Ascending aorta (tissue), 2 donors: ENCODE results near the gene MARK2. TPM values are rescaled to one million over a fixed set of nuclear protein-coding genes. Genes with fewer than 3 reads are reported as not detected.

Experiments used
- DNase-seq, 2 donors: peaks; one replicate each; pipeline ENCODE4 v3.0.0-alpha.2; 2019; ENCODE audit warnings: low spot score in 2 of 2
- H3K27ac ChIP-seq, 2 donors: fragments of 200-600 bp; sonication (generic); one replicate each; pipeline ENCODE4 v1.5.1; 2016 to 2017; ENCODE audit warnings: mild to moderate bottlenecking in 1 of 2
- H3K27me3 ChIP-seq: fragments of 200-600 bp; sonication (generic); one replicate; pipeline ENCODE4 v1.5.1; 2017
- H3K36me3 ChIP-seq, 2 donors: fragments of 200-600 bp; sonication (generic); one replicate each; pipeline ENCODE4 v1.5.1; 2016
- H3K4me1 ChIP-seq, 2 donors: fragments of 200-600 bp; sonication (generic); one replicate each; pipeline ENCODE4 v1.5.1; 2016 to 2017; ENCODE audit warnings: mild to moderate bottlenecking in 1 of 2
- H3K4me3 ChIP-seq, 2 donors: fragments of 200-600 bp; sonication (generic); one replicate each; pipeline ENCODE4 v1.5.1; 2016 to 2017; ENCODE audit warnings: mild to moderate bottlenecking in 1 of 2
- H3K9me3 ChIP-seq, 2 donors: fragments of 200-600 bp; sonication (generic); one replicate each; pipeline ENCODE4 v1.5.1; 2016
- intact Hi-C: fragments of 100-400 bp; cut with DNase I; formaldehyde crosslinking; loops from one replicate; pipeline ENCODE4 v1.15.1; 2023
- total RNA-seq: library from RNA; depleted of rRNA; stranded (reverse); fragments of >200 nt; gene quantifications from one replicate; pipeline ENCODE4 v1.1.0, GENCODE V29; 2016
- TF ChIP-seq, protein P1 (sequence below), 3 experiments: fragments of 200-600 bp in 2 of 3; fragments of 450-650 bp in 1 of 3; sonication (generic) in 2 of 3; IDR thresholded peaks; one replicate each; pipeline ENCODE4 v1.5.1; 2016 to 2019; ENCODE audit warnings: antibody characterized with exemption in 3 of 3, mild to moderate bottlenecking in 1 of 3, moderate library complexity in 1 of 3

MARK2 gene
- total RNA-seq, 1 donor from 2014 or later = 45.7 TPM

DNA sequence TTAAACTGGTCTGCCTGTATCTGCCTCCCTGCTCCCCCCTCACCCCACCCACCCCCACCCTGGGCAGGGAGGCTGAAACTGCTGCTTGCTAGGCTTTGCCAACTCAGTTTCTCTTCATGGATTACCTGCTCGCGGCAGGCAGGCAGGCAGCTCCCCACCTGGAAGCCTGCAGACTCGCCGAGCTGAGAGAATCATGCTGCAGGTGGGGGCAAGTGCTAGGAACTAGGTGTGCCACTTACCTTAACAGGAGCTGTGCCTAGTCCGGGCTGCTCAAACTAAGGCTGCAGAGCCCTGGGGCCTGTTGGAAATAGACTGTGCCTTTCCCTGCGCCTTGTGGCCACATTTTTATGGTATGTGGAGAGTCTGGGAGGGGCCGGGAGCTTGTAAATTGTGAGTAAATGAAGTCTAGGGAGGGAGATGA lies 30.3 kb downstream of the MARK2 start:
- intact Hi-C loops = no loop called here
- no peak overlapping the region for H3K4me3 ChIP-seq
- no peaks in the 10 kb centered on the region for H3K9me3 ChIP-seq
- peaks cover 16 to 55% of the 10 kb centered on the region in 2 donors for H3K4me1 ChIP-seq
- H3K36me3 ChIP-seq = peaks cover 0 to 6% of the 10 kb centered on the region in 2 donors
- TF ChIP-seq, protein P1, sequence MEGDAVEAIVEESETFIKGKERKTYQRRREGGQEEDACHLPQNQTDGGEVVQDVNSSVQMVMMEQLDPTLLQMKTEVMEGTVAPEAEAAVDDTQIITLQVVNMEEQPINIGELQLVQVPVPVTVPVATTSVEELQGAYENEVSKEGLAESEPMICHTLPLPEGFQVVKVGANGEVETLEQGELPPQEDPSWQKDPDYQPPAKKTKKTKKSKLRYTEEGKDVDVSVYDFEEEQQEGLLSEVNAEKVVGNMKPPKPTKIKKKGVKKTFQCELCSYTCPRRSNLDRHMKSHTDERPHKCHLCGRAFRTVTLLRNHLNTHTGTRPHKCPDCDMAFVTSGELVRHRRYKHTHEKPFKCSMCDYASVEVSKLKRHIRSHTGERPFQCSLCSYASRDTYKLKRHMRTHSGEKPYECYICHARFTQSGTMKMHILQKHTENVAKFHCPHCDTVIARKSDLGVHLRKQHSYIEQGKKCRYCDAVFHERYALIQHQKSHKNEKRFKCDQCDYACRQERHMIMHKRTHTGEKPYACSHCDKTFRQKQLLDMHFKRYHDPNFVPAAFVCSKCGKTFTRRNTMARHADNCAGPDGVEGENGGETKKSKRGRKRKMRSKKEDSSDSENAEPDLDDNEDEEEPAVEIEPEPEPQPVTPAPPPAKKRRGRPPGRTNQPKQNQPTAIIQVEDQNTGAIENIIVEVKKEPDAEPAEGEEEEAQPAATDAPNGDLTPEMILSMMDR (IDR thresholded peaks at IDR 0.05) = no peak
- no peak for DNase-seq
- H3K27ac ChIP-seq = peak overlapping the region; percentile 2 to 63
- no peaks in the 10 kb centered on the region for H3K27me3 ChIP-seq

DNA sequence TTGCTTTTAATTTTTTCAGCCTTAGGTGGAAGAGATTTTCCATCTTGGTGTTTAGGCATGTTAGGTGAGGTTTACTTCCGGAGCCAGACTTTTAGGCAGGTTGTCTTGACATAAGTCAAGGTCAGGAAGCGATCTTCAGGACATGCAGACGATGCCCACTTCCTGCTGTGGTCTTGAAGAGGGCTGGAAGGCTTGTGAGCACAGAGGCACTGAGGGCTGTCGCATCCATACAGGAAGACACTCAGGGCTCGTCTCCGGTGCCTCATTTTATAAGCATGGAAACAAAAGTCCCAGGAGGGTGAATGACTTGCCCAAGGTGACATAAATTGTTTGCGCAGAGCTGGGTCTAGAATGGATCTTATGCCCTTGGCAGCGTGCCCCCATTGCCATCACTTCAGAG lies 30.8 kb downstream of the MARK2 start:
- Histone ChIP-seq H3K27ac (peak overlapping the region; percentile 2 to 63), H3K9me3 (no peaks in the 10 kb centered on the region)

DNA sequence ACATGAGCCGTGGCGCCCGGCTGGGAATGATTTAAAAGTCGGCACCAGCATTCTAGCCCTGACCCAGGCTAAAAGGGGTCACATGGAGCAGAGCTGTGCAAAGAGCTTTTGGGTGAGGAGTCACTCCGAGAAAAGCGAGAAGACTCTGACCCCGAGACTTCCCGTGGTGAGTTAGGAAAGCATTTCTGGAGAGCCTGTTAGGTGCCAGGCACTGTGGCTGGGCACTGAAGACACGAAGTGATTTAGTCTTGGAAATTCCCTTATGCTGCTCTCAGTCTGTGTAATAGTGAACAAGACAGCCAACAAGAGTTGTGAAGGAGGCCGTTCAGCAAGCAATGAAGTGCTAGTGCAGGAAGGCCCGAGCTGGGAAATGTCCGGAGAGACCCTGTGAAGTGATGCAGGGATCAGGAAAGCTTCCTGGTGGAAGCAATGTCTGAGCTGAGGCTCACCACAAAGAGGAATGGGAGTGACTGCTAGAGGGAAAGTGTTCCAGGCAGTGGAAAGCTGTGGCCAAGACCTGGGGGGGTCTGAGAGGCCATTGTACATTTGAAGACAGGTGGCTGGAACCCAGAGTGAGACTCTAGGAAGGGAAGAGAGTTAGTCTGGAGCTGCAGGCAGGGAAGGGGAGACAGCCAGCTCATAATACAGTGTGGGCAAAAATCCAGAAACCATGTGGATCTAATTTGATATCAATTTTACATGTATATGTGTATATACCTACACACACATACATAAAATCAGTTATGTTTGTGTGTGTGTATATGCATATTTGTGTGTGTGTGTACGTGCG lies 31.6 kb downstream of the MARK2 start:
- intact Hi-C loops = no loop called here
- no peak overlapping the region for H3K4me3 ChIP-seq
- DNase-seq = no peak
- no peaks in the 10 kb centered on the region for H3K9me3 ChIP-seq
- TF ChIP-seq, protein P1 (IDR thresholded peaks at IDR 0.05) = no peak
- peak overlapping the region; percentile 2 to 63 for H3K27ac ChIP-seq
- H3K36me3 ChIP-seq = peaks cover 0 to 4% of the 10 kb centered on the region in 2 donors
- H3K4me1 ChIP-seq = peaks cover 20 to 58% of the 10 kb centered on the region in 2 donors
- H3K27me3 ChIP-seq = no peaks in the 10 kb centered on the region

More for the DNA sequence above, 30.8 kb downstream of the MARK2 start:
- H3K27me3 ChIP-seq = no peaks in the 10 kb centered on the region
- DNase-seq = no peak
- TF ChIP-seq, protein P1 (IDR thresholded peaks at IDR 0.05) = no peak
- peaks cover 20 to 60% of the 10 kb centered on the region in 2 donors for H3K4me1 ChIP-seq
- intact Hi-C loops = no loop called here
- peaks cover 0 to 6% of the 10 kb centered on the region in 2 donors for H3K36me3 ChIP-seq
- H3K4me3 ChIP-seq = no peak overlapping the region

DNA sequence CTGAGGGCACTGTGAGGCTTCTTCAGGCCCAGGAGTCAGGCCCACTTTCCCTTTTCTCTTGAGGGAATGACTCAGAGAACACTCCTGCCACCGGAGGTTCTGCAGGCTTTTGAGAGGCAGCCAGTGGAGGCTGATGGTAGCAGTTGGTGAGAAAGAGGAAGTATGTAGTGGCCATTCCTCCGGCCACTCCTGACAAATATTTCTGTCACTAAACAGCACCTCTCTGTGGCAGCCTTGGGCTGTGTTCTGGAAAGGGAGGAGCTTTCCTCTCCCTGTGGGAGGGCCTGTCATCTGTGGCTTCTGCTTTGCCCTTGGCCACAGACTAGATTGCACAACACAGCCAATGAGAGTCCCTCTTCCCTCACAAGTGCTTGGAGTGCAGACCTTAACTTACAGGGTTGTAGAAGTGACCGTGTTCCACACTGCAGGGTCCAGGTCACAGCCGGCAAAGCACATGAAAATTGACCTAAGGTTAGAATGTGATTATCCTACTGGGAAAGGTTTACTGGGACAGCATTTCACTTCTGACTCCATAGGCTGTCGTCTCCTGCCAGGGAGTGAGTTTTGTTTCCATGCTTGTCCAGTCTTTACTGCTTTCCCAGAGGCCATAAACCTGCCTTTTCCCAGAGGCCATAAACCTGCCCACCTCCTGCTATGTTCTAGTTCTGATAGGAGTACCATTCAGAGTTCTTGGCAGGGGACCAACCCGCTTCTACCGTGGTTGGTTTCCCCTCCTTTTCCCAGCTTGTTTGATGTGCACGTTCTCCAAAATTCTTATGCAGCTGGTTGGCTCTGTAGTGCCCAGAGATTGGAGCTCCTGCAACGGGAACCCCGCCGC lies 33.3 kb downstream of the MARK2 start:
- TF ChIP-seq, protein P1 (IDR thresholded peaks at IDR 0.05) = peak; percentile 44 to 61 (median 50)
- intact Hi-C loops = loop anchor here (1.0 to 2.0 kb wide), 4 partner anchors 34 to 74 kb away; partner anchors contain the start of gene NAA40
- H3K4me3 ChIP-seq = peak overlapping the region in 1 of 2 donors; percentile 1
- H3K4me1 ChIP-seq = peaks cover 20 to 54% of the 10 kb centered on the region in 2 donors
- peaks cover 0 to 3% of the 10 kb centered on the region in 2 donors for H3K36me3 ChIP-seq
- H3K27me3 ChIP-seq = no peaks in the 10 kb centered on the region
- H3K9me3 ChIP-seq = no peaks in the 10 kb centered on the region
- DNase-seq = peak; percentile 72 to 95
- peak overlapping the region; percentile 38 to 48 for H3K27ac ChIP-seq

DNA sequence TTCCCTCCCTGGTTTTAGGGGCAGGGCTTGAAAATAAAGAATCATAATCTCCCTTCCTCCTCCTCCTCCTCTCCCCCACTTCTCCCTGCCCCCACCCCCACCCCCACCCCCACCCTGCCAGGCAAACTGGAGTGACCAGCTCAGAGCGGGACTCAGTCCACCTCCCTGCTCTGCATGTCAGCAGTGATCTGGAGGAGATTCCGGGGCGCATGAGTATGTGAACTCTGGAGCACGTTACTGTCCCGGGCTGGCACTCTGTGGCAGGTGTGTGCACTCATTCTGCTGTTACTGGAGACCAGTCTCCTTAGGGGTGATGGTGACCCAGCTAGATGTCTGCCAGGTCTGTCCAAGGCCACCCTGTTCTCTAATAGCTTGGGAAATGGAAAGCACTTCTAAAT lies 33.9 kb downstream of the MARK2 start:
- no peaks in the 10 kb centered on the region for H3K9me3 ChIP-seq
- H3K4me1 ChIP-seq = peaks cover 20 to 54% of the 10 kb centered on the region in 2 donors
- peak overlapping the region; percentile 38 to 48 for H3K27ac ChIP-seq
- H3K4me3 ChIP-seq = no peak overlapping the region
- intact Hi-C loops = loop anchor here (1.0 to 2.0 kb wide), 4 partner anchors 34 to 74 kb away; partner anchors contain the start of gene NAA40
- TF ChIP-seq, protein P1 (IDR thresholded peaks at IDR 0.05) = no peak
- H3K27me3 ChIP-seq = no peaks in the 10 kb centered on the region
- no peaks in the 10 kb centered on the region for H3K36me3 ChIP-seq
- no peak for DNase-seq
